Body of pancreas (tissue), 4 donors: ENCODE measurements around the gene POLR3E. TPM values are rescaled to one million over a fixed set of nuclear protein-coding genes. Genes with fewer than 3 reads are reported as not detected.
A peak's percentile ranks its signal among the peaks of the same experiment; 100 is the strongest.

ENCODE experiments used
- ATAC-seq: fragments of 150-250 bp; one replicate; pipeline ENCODE4 v1.9.1; 2016
- DNase-seq, 4 donors: peaks; one replicate each; pipeline ENCODE4 v3.0.0-alpha.2; 2019
- H3K27ac ChIP-seq, 4 donors: fragments of 200-600 bp; sonication (generic); 1 replicate in 3 of 4; 2 replicates in 1 of 4; pipeline versions ENCODE4 v1.5.1 to v1.6.1; 2016 to 2019; ENCODE audit warnings: mild to moderate bottlenecking in 1 of 4, mixed read lengths in 1 of 4, moderate library complexity in 1 of 4
- H3K27me3 ChIP-seq, 2 donors: fragments of 200-600 bp; sonication (generic); one replicate each; pipeline ENCODE4 v1.6.0; 2016; ENCODE audit warnings: mild to moderate bottlenecking in 1 of 2
- H3K36me3 ChIP-seq, 2 donors: fragments of 200-600 bp; sonication (generic); replicated peaks in 1 of 2; 2 replicates each; pipeline ENCODE4 v1.5.1; 2016; ENCODE audit warnings: low read depth in 2 of 2; ENCODE audit not compliant: insufficient read depth in 1 of 2
- H3K4me1 ChIP-seq: fragments of 200-600 bp; sonication (generic); one replicate; pipeline ENCODE4 v1.6.0; 2016
- H3K4me3 ChIP-seq, 2 donors: fragments of 200-600 bp; sonication (generic); 1 replicate in 1 of 2; 2 replicates in 1 of 2; pipeline ENCODE4 v1.5.1; 2016 to 2019
- H3K9me3 ChIP-seq, 3 donors: fragments of 200-600 bp; sonication (generic); 1 replicate in 2 of 3; 2 replicates in 1 of 3; pipeline ENCODE4 v1.5.1; 2016
- POLR2A ChIP-seq, 3 donors: fragments of 450-650 bp; IDR thresholded peaks; one replicate each; pipeline ENCODE4 v1.6.1; 2016; ENCODE audit warnings: antibody characterized with exemption in 3 of 3, mild to moderate bottlenecking in 2 of 3
- WGBS, 2 donors: methylation state at CpG; one replicate each; pipeline ENCODE4 v1.1.5; 2017; 5-methylcytosine and 5-hydroxymethylcytosine counted together
- intact Hi-C: fragments of 100-400 bp; cut with DNase I; formaldehyde crosslinking; loops from one replicate; pipeline ENCODE4 v1.15.1; 2023
- total RNA-seq, 2 donors: library from RNA; depleted of rRNA; stranded (reverse); fragments of >200 nt; gene quantifications; one replicate each; pipeline ENCODE4 v1.1.0, GENCODE V29; 2016
- TF ChIP-seq, protein P1 (sequence below), 7 experiments: fragments of 450-650 bp in 4 of 7; fragments of 200-600 bp in 3 of 7; sonication (generic) in 3 of 7; IDR thresholded peaks; one replicate each; pipeline ENCODE4 v1.5.1; 2016 to 2019; ENCODE audit warnings: antibody characterized with exemption in 7 of 7

The POLR3E gene
- total RNA-seq, 2 donors from 2014 or later = 52.1 to 94.9 TPM

DNA sequence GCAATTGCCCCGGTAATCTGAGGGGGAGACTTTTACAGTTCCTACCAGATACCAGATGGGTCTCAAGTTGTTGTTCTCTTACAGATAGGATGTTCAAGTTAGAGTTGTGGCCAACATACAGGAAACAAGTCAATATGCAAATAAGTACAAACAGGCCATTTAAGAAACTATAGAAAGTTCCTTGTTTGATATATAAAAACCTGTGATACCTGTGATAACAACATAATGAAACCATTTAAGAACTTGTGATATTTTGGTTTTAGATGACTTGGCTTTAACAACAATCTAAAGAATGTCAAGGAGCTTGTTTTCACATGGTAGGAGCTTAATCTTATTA lies 60.4 kb downstream of the POLR3E start:
- H3K27me3 ChIP-seq = no peaks in the 10 kb centered on the region
- H3K36me3 ChIP-seq = peaks cover 0 to 2% of the 10 kb centered on the region in 2 donors
- H3K9me3 ChIP-seq = no peaks in the 10 kb centered on the region
- peaks cover 15% of the 10 kb centered on the region for H3K4me1 ChIP-seq
- no peak for ATAC-seq
- H3K27ac ChIP-seq = no peak overlapping the region
- intact Hi-C loops = no loop called here
- TF ChIP-seq, protein P1, sequence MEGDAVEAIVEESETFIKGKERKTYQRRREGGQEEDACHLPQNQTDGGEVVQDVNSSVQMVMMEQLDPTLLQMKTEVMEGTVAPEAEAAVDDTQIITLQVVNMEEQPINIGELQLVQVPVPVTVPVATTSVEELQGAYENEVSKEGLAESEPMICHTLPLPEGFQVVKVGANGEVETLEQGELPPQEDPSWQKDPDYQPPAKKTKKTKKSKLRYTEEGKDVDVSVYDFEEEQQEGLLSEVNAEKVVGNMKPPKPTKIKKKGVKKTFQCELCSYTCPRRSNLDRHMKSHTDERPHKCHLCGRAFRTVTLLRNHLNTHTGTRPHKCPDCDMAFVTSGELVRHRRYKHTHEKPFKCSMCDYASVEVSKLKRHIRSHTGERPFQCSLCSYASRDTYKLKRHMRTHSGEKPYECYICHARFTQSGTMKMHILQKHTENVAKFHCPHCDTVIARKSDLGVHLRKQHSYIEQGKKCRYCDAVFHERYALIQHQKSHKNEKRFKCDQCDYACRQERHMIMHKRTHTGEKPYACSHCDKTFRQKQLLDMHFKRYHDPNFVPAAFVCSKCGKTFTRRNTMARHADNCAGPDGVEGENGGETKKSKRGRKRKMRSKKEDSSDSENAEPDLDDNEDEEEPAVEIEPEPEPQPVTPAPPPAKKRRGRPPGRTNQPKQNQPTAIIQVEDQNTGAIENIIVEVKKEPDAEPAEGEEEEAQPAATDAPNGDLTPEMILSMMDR (IDR thresholded peaks at IDR 0.05) = no peak
- TF ChIP-seq POLR2A (IDR thresholded peaks at IDR 0.05) = no peak
- no peak for DNase-seq
- 74 to 94% methylated on average over 1 of the region's 1 CpG for WGBS, 2 donors
- H3K4me3 ChIP-seq = no peak overlapping the region

DNA sequence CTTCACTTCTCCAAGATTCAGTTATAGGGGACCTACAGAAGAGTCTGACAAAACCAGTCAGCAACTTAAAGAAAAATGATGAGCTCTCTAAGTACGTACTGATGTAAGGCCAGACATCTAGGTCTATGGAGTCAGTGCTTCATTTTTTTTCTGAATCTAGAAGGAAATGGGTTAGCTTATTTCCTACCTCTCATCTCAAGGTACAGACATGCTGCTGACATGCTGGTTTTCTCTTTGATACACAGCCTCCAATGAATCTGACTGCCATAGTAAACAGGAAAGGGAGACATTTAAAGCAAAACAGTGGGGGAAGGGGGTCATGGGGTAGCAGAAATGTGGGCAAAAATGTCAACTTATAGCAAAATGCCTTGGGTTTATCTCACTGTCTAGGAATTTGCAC lies 60.8 kb downstream of the POLR3E start:
- no peaks in the 10 kb centered on the region for H3K27me3 ChIP-seq
- peaks cover 15% of the 10 kb centered on the region for H3K4me1 ChIP-seq
- ATAC-seq = no peak
- H3K36me3 ChIP-seq = peaks cover 0 to 2% of the 10 kb centered on the region in 2 donors
- TF ChIP-seq, protein P1 (IDR thresholded peaks at IDR 0.05) = no peak
- TF ChIP-seq POLR2A (IDR thresholded peaks at IDR 0.05) = no peak
- H3K27ac ChIP-seq = peak overlapping the region in 1 of 4 donors; percentile 21
- intact Hi-C loops = no loop called here
- 74 to 88% methylated on average over 1 of the region's 1 CpG for WGBS, 2 donors
- H3K4me3 ChIP-seq = no peak overlapping the region
- no peak for DNase-seq
- H3K9me3 ChIP-seq = no peaks in the 10 kb centered on the region

DNA sequence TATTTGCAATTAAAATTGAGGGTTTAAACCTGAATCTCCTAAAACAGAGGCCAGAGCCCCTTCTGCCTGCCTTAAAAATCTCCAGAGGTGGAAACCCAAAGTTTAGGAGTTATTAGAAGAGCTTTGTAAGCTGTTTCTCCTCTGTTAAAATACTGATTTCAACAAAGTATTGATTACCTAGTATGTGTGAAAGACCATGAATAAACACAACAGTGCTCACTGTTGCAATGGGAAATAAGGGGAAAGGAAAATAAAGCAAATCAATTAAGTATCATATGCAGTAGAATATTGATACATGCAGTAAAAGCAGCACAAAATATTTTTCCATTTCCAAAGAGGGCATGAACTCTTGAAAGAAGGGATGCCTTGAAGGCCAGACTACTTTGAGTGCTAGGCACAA lies 62.5 kb downstream of the POLR3E start:
- ATAC-seq (no peak), DNase-seq (no peak)
- Histone ChIP-seq H3K27me3 (no peaks in the 10 kb centered on the region), H3K36me3 (peaks cover 0 to 6% of the 10 kb centered on the region in 2 donors), H3K4me1 (no peaks in the 10 kb centered on the region), H3K9me3 (no peaks in the 10 kb centered on the region), H3K4me3 (no peak overlapping the region), H3K27ac (no peak overlapping the region)
- TF ChIP-seq, protein P1 (IDR thresholded peaks at IDR 0.05) = no peak
- no peak for TF ChIP-seq POLR2A (IDR thresholded peaks at IDR 0.05)
- intact Hi-C loops = no loop called here

- H3K4me1 ChIP-seq = no peaks in the 10 kb centered on the region
- no peak for ATAC-seq
- no peak overlapping the region for H3K4me3 ChIP-seq
- no peak overlapping the region for H3K27ac ChIP-seq
- 80 to 82% methylated on average over 8 of the region's 8 CpGs for WGBS, 2 donors
- no peaks in the 10 kb centered on the region for H3K9me3 ChIP-seq
- TF ChIP-seq, protein P1 (IDR thresholded peaks at IDR 0.05) = no peak
- TF ChIP-seq POLR2A (IDR thresholded peaks at IDR 0.05) = no peak
- H3K27me3 ChIP-seq = no peaks in the 10 kb centered on the region
- intact Hi-C loops = no loop called here
- no peak for DNase-seq
- H3K36me3 ChIP-seq = peaks cover 0 to 7% of the 10 kb centered on the region in 2 donors
Measured at GRCh38 chr16:22360963-22361659, 63.9 kb downstream of the POLR3E start.

DNA sequence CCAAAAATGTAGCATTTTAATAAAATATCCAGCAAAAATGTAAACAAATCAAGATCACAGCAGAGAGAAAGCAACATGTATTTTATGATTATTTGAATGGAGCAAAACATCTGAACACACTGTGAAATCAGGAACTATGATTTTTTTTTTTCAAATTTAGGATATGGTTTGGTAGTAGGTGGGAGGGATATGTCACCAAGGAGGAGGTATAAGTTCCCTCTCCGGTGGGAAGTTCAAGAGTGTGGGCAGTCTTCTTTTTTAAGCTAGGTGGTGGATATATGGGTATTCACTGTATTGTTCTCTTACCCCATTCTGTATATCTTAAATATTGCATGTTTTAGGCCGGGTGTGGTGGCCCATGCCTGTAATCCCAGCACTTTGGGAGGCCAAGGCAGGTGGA lies 67.0 kb downstream of the POLR3E start:
- intact Hi-C loops = no loop called here
- 87 to 96% methylated on average over 2 of the region's 2 CpGs for WGBS, 2 donors
- peaks cover 23% of the 10 kb centered on the region for H3K4me1 ChIP-seq

More for the DNA sequence above, 67.0 kb downstream of the POLR3E start:
- Histone ChIP-seq H3K27me3 (no peaks in the 10 kb centered on the region), H3K27ac (no peak overlapping the region), H3K36me3 (peaks cover 0 to 7% of the 10 kb centered on the region in 2 donors), H3K9me3 (no peaks in the 10 kb centered on the region), H3K4me3 (no peak overlapping the region)
- no peak for TF ChIP-seq POLR2A (IDR thresholded peaks at IDR 0.05)
- TF ChIP-seq, protein P1 (IDR thresholded peaks at IDR 0.05) = no peak
- ATAC-seq (no peak), DNase-seq (no peak)
